Kidney (tissue), 14 donors: ENCODE data around the gene NAT9. TPM values are rescaled to one million over a fixed set of nuclear protein-coding genes. Genes with fewer than 3 reads are reported as not detected.

Source experiments
- DNase-seq, 5 donors: peaks; one replicate each; pipeline ENCODE4 v3.0.0-alpha.2; 2013 to 2020
- FAIRE-seq: peaks from 2 replicates; lab custom pipeline; 2012; peaks lifted over from hg19 to GRCh38; lab: Jason Lieb, UNC
- H3K27ac ChIP-seq, 2 donors: one replicate each; pipeline ENCODE4 v1.7.0; 2013; ENCODE audit warnings: low read depth in 2 of 2, low read length in 2 of 2, inconsistent platforms in 1 of 2
- H3K27me3 ChIP-seq: one replicate; pipeline ENCODE4 v1.7.1; 2013; ENCODE audit warnings: low read length, inconsistent platforms; ENCODE audit not compliant: control insufficient read depth, insufficient read depth
- H3K36me3 ChIP-seq, 3 donors: one replicate each; pipeline versions ENCODE4 v1.7.0 to v1.7.1; 2013; ENCODE audit warnings: low read length in 3 of 3, control low read depth in 1 of 3, inconsistent platforms in 1 of 3; ENCODE audit not compliant: insufficient read depth in 3 of 3, control insufficient read depth in 2 of 3
- H3K4me1 ChIP-seq, 3 donors: one replicate each; pipeline versions ENCODE4 v1.7.0 to v1.7.1; 2013; ENCODE audit warnings: low read length in 3 of 3, inconsistent platforms in 1 of 3, low read depth in 1 of 3; ENCODE audit not compliant: control insufficient read depth in 2 of 3, insufficient read depth in 2 of 3
- H3K4me3 ChIP-seq, 3 donors: one replicate each; pipeline versions ENCODE4 v1.7.0 to v1.8.1; 2013; ENCODE audit warnings: low read length in 3 of 3, control low read depth in 1 of 3, inconsistent platforms in 1 of 3
- H3K9ac ChIP-seq, 3 donors: one replicate each; pipeline versions ENCODE4 v1.7.0 to v1.7.1; 2013; ENCODE audit warnings: low read length in 3 of 3, control low read depth in 1 of 3, inconsistent platforms in 1 of 3
- H3K9me3 ChIP-seq, 3 donors: one replicate each; pipeline versions ENCODE4 v1.7.0 to v1.7.1; 2013; ENCODE audit warnings: low read length in 3 of 3, control low read depth in 1 of 3, inconsistent platforms in 1 of 3; ENCODE audit not compliant: control insufficient read depth in 2 of 3, insufficient read depth in 1 of 3
- intact Hi-C: fragments of 100-400 bp; cut with DNase I; formaldehyde crosslinking; loops from one replicate; pipeline ENCODE4 v1.11.1; 2022
- polyA plus RNA-seq: library from polyadenylated mRNA; stranded (reverse); fragments of 350-450 nt; fragmentation: Illumina TruSeq; extraction: RNeasy Lipid Tissue Mini Kit (QIAGEN cat#74804); gene quantifications from one replicate; pipeline ENCODE4 v1.2.3, GENCODE V29; 2014; ENCODE audit warnings: low read depth, low replicate concordance; ENCODE audit not compliant: insufficient read depth
- total RNA-seq: library from RNA; stranded (reverse); fragmentation: NEBNext Ultra II Directional; extraction: Animal tissue kit (Norgen Biotek cat#: 25700); gene quantifications from one replicate; pipeline ENCODE4 v1.2.1, GENCODE V29; 2021
- TF ChIP-seq, protein P1 (sequence below): IDR thresholded peaks from 3 replicates; pipeline ENCODE4 v1.5.1; 2012; ENCODE audit warnings: mild to moderate bottlenecking, moderate library complexity, borderline replicate concordance; ENCODE audit not compliant: insufficient read depth; ENCODE audit errors: extremely low read depth
- donor health status: control.
- donor health status: control.
- donor health status: control.
- donor health status: control.
- donor health status: control.
- donor health status: DM: yes; HTN: yes; CAD: no.
- donor health status: Normal renal cell carcinoma (clear cell type).

Gene NAT9
- total and polyA plus RNA-seq, 2 donors from 2014 or later: 33.5 to 41.5 TPM

- H3K36me3 ChIP-seq: peaks cover 0 to 5% (median 0%) of the 10 kb centered on the region in 3 donors
These were observed 9.8 kb upstream of the NAT9 start for GRCh38 chr17:74785981-74786360.

DNA sequence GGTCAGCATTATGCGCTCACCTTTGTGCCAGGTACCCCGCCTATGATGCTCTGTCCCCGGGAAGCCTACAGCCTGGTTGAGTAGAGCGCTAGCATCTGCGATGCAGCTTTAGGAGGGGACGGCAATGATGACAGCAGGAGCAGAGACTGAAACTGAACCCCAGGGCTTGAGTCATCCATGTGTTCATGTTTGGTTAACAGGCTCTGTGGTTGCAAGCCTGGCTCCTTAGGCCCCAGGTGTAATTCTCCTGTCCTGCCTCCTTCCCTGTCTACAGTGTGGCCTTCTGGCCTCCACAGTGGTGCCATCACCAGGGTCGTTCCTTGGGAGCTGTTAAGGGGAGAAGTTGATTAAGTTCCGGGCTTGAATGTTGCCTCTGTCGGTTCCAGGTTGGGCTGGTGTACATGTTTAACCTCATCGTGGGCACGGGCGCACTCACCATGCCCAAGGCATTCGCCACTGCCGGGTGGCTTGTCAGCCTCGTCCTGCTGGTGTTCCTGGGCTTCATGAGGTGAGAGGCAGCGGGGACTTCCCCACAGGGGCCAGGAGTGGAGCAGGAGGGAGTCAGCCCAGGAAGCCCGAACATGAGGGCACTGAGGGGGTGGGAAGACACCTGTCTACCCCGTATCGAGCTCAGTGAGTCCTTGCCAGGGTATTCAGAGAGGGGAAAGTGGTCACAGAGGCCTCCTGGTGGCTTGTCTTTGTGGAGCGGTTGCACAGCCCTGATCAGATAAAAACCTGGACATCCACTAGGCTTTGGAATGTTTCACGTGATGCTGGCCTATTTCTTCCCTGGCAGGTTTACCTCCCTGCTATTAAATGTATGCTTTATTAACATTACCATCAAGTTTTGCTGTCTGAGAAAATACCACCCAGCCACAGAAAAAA, 9.2 kb upstream of the NAT9 start:
- Histone ChIP-seq H3K9ac (no peak overlapping the region), H3K27me3 (no peaks in the 10 kb centered on the region), H3K4me3 (no peak overlapping the region), H3K27ac (no peak overlapping the region), H3K9me3 (no peaks in the 10 kb centered on the region), H3K36me3 (peaks cover 0 to 5% (median 0%) of the 10 kb centered on the region in 3 donors), H3K4me1 (no peaks in the 10 kb centered on the region)
- DNase-seq (no peak), FAIRE-seq (no peak)
- intact Hi-C loops: no loop called here
- TF ChIP-seq, protein P1, sequence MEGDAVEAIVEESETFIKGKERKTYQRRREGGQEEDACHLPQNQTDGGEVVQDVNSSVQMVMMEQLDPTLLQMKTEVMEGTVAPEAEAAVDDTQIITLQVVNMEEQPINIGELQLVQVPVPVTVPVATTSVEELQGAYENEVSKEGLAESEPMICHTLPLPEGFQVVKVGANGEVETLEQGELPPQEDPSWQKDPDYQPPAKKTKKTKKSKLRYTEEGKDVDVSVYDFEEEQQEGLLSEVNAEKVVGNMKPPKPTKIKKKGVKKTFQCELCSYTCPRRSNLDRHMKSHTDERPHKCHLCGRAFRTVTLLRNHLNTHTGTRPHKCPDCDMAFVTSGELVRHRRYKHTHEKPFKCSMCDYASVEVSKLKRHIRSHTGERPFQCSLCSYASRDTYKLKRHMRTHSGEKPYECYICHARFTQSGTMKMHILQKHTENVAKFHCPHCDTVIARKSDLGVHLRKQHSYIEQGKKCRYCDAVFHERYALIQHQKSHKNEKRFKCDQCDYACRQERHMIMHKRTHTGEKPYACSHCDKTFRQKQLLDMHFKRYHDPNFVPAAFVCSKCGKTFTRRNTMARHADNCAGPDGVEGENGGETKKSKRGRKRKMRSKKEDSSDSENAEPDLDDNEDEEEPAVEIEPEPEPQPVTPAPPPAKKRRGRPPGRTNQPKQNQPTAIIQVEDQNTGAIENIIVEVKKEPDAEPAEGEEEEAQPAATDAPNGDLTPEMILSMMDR: no peak

More at GRCh38 chr17:74785981-74786360, 9.8 kb upstream of the NAT9 start:
- Histone ChIP-seq H3K9ac (no peak overlapping the region), H3K4me1 (no peaks in the 10 kb centered on the region), H3K9me3 (no peaks in the 10 kb centered on the region), H3K27ac (no peak overlapping the region), H3K27me3 (no peaks in the 10 kb centered on the region), H3K4me3 (no peak overlapping the region)
- intact Hi-C loops: no loop called here
- FAIRE-seq: no peak
- DNase-seq: no peak
- TF ChIP-seq, protein P1: no peak

- H3K27me3 ChIP-seq: no peaks in the 10 kb centered on the region
- no peak overlapping the region for H3K4me3 ChIP-seq
- no peak overlapping the region for H3K9ac ChIP-seq
- peaks cover 0 to 5% (median 4%) of the 10 kb centered on the region in 3 donors for H3K36me3 ChIP-seq
- H3K4me1 ChIP-seq: no peaks in the 10 kb centered on the region
- no peaks in the 10 kb centered on the region for H3K9me3 ChIP-seq
- FAIRE-seq: no peak
- no peak overlapping the region for H3K27ac ChIP-seq
- intact Hi-C loops: no loop called here
- no peak for DNase-seq
- TF ChIP-seq, protein P1: no peak
These were observed 8.1 kb upstream of the NAT9 start for GRCh38 chr17:74784125-74784810.
